ENCODE data around the gene NAALADL2. TPM values are rescaled to one million over a fixed set of nuclear protein-coding genes. Genes with fewer than 3 reads are reported as not detected.

The NAALADL2 gene
- total and polyA plus RNA-seq, 2 of the 8 experiments (the other 6 are each of a cell fraction or from before 2014, with no cell fraction given): 0.12 to 0.22 TPM

DNA sequence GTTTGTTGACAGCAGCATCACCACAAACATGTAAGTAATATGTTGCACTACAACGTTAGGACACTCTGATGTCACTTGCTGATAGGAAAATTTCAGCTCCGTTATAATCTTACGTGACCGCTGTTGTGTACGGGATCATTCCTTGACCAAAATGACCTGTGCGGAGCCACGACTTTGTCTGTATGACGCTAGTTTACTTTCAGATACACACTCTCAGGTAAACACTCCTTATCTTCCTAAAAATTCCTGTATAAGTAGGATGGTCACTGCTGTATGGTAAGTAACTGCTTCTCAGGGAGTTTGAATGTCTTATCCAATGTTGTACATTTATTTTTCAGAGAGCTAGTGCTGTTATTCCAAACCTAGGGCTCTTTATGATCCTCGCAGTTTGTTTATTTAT is 410.3 kb downstream of the NAALADL2 start:
- Histone ChIP-seq H3K9ac (replicated peaks in 1 of 4; ENCODE audit: extremely low read depth in 1 of 4, low read depth in 3 of 4, low read length in 3 of 4) (peak overlapping the region in 1 of 4 experiments; percentile 0; a peak in 1 of 7 replicates), H2AK5ac (ENCODE audit: low read depth, low read length) (no peak overlapping the region), H2BK5ac (ENCODE audit: low read depth, low read length) (no peak overlapping the region), H3K23me2 (ENCODE audit: low read depth, low read length) (no peaks in the 10 kb centered on the region), H3K79me1 (ENCODE audit: low read depth, low read length) (no peaks in the 10 kb centered on the region), H3K4me2 (ENCODE audit: insufficient read depth in 1 of 2, low read depth in 2 of 2, low read length in 2 of 2) (no peak overlapping the region), H3K4ac (replicated peaks; ENCODE audit: insufficient read length, low read depth, low read length) (no peak overlapping the region), H4K20me1 (replicated peaks in 1 of 2; ENCODE audit: control insufficient read depth in 1 of 2, insufficient read depth in 2 of 2, low read length in 2 of 2) (no peaks in the 10 kb centered on the region), H3K14ac (ENCODE audit: insufficient read length) (no peak overlapping the region), H3K23ac (ENCODE audit: insufficient read length) (no peak overlapping the region), H2BK15ac (ENCODE audit: low read length) (no peak overlapping the region), H4K91ac (replicated peaks; ENCODE audit: insufficient read length, low read length) (no peak overlapping the region), H3K9me3 (ENCODE audit: insufficient read depth in 2 of 2, low read depth in 1 of 2, low read length in 1 of 2) (no peaks in the 10 kb centered on the region), H3K79me2 (ENCODE audit: control insufficient read depth in 1 of 2, insufficient read depth in 2 of 2, low read length in 2 of 2) (no peaks in the 10 kb centered on the region), H4K5ac (ENCODE audit: insufficient read length, low read depth, low read length) (no peak overlapping the region), H2BK12ac (ENCODE audit: low read depth, low read length) (no peak overlapping the region), H3K18ac (ENCODE audit: extremely low read depth, low read length) (no peak overlapping the region), H3K27me3 (replicated peaks in 1 of 4; ENCODE audit: control insufficient read depth in 3 of 4, extremely low read depth in 1 of 4, insufficient read depth in 3 of 4, low read length in 3 of 4) (no peaks in the 10 kb centered on the region), H3K4me3 (ENCODE audit: extremely low read depth in 1 of 4, insufficient read depth in 2 of 4, low read depth in 3 of 4, low read length in 4 of 4) (no peak overlapping the region), H3K4me1 (replicated peaks in 1 of 4; ENCODE audit: control insufficient read depth in 3 of 4, insufficient read depth in 4 of 4, low read length in 3 of 4) (no peaks in the 10 kb centered on the region), H3K36me3 (ENCODE audit: control insufficient read depth in 2 of 4, insufficient read depth in 4 of 4, low read length in 3 of 4) (no peaks in the 10 kb centered on the region), H2BK120ac (replicated peaks; ENCODE audit: low read depth, low read length) (no peak overlapping the region), H3K27ac (ENCODE audit: low read depth, low read length) (no peak overlapping the region), H2BK20ac (ENCODE audit: low read length) (no peak overlapping the region), H3K56ac (replicated peaks; ENCODE audit: insufficient read length, low read depth, low read length) (no peak overlapping the region), H4K8ac (ENCODE audit: extremely low read depth, insufficient read depth, low read length) (no peak overlapping the region), H2AFZ (ENCODE audit: low read length) (no peak overlapping the region)
- WGBS, 2 experiments (ENCODE audit: extremely low coverage in 1 of 2, insufficient coverage in 1 of 2, insufficient read length in 1 of 2, insufficient replicate concordance in 2 of 2, low coverage in 1 of 2, low lambda C conversion rate in 2 of 2, missing lambda C conversion rate in 1 of 2): 96% methylated on average over 9 of the region's 9 CpGs; no CpG with 5 or more reads in 1 of the 2 experiments
- FAIRE-seq: no peak
- no peak for TF ChIP-seq MAFK (IDR thresholded peaks at IDR 0.05; ENCODE audit: low read depth, low read length)
- no peak for TF ChIP-seq POLR2AphosphoS5 (IDR thresholded peaks at IDR 0.05; ENCODE audit: low read depth, low read length)
- TF ChIP-seq, protein P1, sequence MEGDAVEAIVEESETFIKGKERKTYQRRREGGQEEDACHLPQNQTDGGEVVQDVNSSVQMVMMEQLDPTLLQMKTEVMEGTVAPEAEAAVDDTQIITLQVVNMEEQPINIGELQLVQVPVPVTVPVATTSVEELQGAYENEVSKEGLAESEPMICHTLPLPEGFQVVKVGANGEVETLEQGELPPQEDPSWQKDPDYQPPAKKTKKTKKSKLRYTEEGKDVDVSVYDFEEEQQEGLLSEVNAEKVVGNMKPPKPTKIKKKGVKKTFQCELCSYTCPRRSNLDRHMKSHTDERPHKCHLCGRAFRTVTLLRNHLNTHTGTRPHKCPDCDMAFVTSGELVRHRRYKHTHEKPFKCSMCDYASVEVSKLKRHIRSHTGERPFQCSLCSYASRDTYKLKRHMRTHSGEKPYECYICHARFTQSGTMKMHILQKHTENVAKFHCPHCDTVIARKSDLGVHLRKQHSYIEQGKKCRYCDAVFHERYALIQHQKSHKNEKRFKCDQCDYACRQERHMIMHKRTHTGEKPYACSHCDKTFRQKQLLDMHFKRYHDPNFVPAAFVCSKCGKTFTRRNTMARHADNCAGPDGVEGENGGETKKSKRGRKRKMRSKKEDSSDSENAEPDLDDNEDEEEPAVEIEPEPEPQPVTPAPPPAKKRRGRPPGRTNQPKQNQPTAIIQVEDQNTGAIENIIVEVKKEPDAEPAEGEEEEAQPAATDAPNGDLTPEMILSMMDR (IDR thresholded peaks at IDR 0.05; ENCODE audit: control extremely low read depth in 1 of 3, insufficient read depth in 1 of 3, low read depth in 1 of 3, low read length in 3 of 3): no peak
- TF ChIP-seq BRCA1 (IDR thresholded peaks at IDR 0.05; ENCODE audit: low read depth, low read length): no peak
- TF ChIP-seq RXRA (IDR thresholded peaks at IDR 0.05; ENCODE audit: insufficient read depth, low read depth, low read length): no peak
- TF ChIP-seq SAP30 (IDR thresholded peaks at IDR 0.05; ENCODE audit: insufficient read depth, insufficient replicate concordance, low read length): no peak
- TF ChIP-seq TBP (IDR thresholded peaks at IDR 0.05; ENCODE audit: low read depth, low read length): no peak
- TF ChIP-seq, protein P2, sequence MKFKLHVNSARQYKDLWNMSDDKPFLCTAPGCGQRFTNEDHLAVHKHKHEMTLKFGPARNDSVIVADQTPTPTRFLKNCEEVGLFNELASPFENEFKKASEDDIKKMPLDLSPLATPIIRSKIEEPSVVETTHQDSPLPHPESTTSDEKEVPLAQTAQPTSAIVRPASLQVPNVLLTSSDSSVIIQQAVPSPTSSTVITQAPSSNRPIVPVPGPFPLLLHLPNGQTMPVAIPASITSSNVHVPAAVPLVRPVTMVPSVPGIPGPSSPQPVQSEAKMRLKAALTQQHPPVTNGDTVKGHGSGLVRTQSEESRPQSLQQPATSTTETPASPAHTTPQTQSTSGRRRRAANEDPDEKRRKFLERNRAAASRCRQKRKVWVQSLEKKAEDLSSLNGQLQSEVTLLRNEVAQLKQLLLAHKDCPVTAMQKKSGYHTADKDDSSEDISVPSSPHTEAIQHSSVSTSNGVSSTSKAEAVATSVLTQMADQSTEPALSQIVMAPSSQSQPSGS (IDR thresholded peaks at IDR 0.05; ENCODE audit: low read length): no peak
- DNase-seq (ENCODE audit: low read depth in 1 of 2, low spot score in 2 of 2): no peak
- CTCF ChIA-PET (ENCODE audit: partially characterized antibody): no interaction called here
- POLR2A ChIA-PET (ENCODE audit: partially characterized antibody): interaction anchor here (0.7 kb wide), 1 partner anchor 26 kb away, joined by 3 read pairs; no protein-coding TSS in a partner anchor
